Left forelimb (tissue), 1 donor: ENCODE results near the gene AKT1S1.
A peak's percentile ranks its signal among the peaks of the same experiment; 100 is the strongest.

ENCODE experiments used
- DNase-seq: peaks from one replicate; pipeline ENCODE4 v3.0.0-alpha.2; 2018; ENCODE audit warnings: low spot score

The AKT1S1 gene

GRCh38 chr19:49907745-49908446, 30.7 kb upstream of the AKT1S1 start:
- no peak for DNase-seq

GRCh38 chr19:49906879-49907564, 29.9 kb upstream of the AKT1S1 start:
- DNase-seq: no peak

GRCh38 chr19:49904136-49904535, 27.0 kb upstream of the AKT1S1 start:
- DNase-seq: no peak

DNA sequence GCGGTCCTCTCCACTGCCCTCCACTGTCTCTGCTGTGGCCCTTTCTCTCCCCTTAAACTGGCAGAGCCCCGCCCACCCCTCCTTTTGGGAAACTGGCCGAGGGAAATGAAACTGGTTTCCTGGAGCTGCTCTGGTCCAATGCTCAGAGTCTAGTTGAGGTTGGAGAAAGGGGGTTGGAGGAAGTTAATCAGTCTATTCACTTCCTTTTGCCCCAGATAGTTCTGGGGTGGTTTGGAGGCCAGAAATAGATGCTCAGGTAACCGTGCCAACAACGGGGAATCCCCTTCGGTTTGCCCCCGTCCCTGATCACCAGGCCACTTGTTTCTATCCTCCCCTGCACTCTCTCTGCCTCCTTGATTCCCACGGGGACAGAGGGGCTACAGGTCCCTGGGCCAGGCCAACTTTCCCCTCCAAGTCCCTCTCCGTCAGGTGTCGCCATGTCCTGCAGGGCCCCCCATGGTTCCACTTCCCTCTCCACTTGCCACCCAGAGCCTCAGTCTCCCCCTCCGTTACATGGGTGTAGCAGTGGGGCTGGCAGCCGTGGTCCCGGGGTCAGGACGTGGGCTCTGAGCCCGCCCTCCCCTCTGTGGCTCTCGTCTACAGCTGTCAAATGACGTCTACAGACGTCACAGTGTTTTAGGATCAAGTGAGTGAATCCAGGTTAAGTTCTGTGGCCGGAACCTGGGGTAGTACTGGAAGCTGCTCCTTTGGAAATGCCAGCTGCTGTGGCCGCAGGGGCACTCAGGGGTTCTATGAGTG, 19.9 kb upstream of the AKT1S1 start, which contains the start of gene IL4I1:
TSS of gene IL4I1 (minus strand) at position 25 of the 759 bp plus-strand sequence. CDS start 727 bp downstream, outside the sequence.
- DNase-seq: no peak

DNA sequence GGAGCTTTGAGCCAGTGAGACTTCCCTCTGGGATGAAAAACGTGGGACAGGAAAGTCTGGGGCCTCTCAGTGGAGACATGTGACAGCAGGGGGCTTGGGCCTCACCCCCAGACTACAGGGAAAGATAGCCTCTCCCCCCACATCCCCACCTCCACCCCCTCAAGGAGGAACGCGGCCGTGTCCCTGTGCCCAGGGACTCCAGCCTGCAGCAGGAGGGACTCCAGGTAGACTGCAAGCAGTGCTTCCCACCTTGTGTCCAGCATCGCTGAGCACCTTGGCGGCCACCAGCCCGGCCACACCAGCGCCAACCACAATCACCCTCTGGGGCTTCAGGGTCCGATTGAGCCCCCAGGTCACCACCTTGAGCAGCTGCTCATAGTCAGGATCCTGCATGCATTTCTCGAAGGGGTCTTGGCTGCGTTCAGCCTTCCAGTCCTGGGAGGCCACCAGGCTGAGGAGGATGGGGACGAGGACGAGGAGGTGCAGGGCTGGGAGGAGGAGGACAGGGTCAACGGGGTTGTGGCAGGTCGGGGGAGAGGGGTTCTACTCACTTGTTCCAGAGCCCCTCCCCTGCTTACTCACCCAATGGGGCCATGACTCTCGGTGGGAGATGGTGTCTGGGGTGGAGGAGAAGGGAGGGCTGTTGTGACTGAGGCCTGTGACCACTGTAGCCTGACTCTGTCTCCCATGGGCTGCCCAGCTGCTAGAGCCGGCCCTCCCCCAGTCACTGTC, 18.6 kb upstream of the AKT1S1 start:
- no peak for DNase-seq

GRCh38 chr19:49894879-49895565, 17.9 kb upstream of the AKT1S1 start:
- DNase-seq: no peak

- no peak for DNase-seq
Observed at GRCh38 chr19:49894011-49894664, 17.0 kb upstream of the AKT1S1 start.

GRCh38 chr19:49892716-49893115, 15.6 kb upstream of the AKT1S1 start:
- no peak for DNase-seq

DNA sequence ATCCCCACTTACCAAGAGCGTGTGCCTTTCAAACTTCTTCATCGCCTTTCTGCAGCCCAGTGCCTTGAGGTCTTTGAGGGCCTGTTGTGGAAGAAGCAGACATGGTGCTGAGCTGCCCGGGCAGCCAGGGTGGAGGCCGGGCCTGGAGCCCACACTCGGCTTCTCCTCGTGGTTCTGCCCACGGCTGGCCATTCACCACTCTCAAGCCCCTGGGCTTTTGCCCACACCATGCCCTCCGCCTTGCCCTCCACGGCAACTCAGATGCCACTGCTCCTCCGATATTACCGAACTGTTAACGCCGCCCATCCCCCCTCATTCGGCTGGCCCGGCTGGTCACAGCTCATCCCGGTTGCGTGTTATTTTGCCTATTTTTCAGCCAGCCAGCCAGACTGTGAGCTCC, 14.2 kb upstream of the AKT1S1 start:
- DNase-seq: no peak

- DNase-seq: no peak
Observed at GRCh38 chr19:49890349-49891311, 13.5 kb upstream of the AKT1S1 start.

DNA sequence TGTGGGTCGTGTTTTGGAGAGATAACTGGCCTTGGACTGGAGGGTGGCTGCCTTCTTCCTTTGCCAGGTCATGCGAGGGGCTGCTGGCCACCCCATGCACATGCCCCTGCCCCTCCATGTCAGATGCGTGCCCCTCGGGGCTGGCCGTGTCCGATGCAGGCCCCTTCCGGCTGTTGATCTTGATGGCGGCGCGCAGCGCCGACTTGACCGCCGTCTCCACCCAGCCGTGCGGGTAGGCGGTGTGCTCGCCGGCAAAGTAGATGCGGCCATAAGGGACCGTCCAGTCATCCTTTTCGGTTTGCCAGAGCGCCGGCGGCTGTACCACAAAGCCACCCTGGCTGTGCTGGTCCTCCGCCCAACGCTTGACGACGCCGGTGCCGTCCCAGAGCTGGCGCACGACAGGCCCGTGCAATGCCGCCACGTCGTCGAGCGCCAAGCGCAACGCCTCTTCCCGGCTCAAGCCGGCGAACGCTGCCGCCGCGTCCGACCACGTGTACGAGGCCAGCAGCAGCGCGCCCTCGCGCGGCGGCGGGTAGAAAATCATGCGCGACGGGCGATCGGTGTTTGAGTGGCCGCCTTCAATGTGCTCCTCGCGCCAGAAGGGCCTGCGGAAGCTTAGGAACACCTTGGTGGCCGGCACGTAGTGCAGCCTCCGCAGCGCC, 12.7 kb upstream of the AKT1S1 start:
- peak; percentile 83 for DNase-seq

DNA sequence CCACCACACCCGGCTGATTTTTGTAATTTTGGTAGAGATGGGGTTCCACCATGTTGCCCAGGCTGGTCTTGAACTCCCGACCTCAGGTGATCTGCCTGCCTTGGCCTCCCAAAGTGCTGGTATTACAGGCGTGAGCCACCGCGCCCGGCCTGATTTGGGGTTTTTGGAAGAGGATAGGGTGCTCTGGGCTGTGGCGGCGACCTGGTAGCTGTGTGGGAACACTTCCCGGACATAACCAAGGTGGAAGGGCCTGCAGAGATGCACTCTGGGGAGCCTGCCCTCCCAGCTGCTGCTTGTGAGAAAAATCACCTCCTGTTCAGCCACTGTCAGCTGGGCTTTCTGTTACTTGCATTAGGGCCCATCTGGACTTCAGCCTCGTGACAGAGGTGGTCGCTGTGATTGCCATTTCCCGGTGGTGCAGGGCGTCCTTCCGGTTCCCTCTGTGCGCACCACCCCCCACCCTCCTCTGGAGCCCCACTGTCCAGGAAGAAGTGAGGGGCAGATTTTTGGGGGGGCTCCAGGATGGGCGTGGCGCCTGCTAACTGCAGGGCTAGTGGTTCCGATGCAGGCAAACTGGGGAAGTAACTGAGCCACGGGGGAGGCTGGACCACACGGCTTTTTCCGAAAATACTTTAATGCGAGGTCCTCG, 12.0 kb upstream of the AKT1S1 start:
- no peak for DNase-seq

- no peak for DNase-seq
Observed at GRCh38 chr19:49888510-49888824, 11.3 kb upstream of the AKT1S1 start.

GRCh38 chr19:49887665-49888509, 10.7 kb upstream of the AKT1S1 start:
- no peak for DNase-seq

DNA sequence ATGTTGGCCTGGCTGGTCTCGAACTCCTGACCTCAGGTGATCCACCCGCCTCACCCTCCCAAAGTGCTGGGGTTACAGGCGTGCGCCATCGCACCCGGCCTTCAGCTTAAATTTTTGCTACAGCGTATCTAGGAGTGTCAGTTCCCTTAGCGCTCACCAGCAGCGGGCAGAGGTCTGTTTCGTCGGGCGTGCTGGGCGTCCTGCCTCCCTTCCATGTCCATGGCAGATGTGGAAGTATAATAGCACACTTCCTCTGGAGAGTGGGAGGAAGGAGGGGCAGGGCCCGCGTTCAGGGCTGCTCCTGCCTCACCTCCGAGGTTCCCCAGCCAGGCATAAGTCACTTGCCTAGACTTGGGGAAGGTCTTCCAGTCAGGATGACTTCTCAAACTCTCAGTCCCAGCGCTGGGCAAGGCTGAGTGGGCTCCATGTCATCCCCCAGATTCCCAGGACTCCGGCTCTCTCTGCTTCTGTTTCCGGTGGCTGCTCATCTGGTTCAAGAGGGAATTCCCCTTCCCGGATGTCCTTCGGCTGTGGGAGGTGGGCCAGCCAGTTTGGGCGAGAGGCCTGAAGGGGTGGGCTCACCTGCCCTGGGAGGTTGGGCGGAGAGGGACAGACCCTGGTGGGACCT, 10.0 kb upstream of the AKT1S1 start:
- no peak for DNase-seq

DNA sequence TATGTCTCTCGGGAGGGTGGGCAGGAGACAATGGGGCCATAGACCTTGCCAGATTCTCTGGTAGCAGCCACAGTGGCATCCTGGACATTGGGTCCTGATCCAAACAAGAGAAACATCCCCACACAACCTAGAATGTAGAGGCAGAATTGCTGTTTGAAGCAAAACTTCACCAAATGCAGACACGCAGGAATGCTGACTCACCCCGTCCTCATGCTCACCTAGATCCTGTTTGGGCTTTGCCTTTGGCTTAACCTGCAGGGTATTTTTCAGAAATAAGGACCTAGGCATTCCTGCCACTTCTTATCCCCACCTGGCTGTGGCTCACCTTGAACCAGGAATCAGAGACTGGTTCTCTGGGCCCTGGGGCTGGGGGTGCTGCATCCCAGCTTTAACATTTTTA, 7.6 kb upstream of the AKT1S1 start:
- no peak for DNase-seq

GRCh38 chr19:49884109-49884508, 7.0 kb upstream of the AKT1S1 start:
- no peak for DNase-seq

DNA sequence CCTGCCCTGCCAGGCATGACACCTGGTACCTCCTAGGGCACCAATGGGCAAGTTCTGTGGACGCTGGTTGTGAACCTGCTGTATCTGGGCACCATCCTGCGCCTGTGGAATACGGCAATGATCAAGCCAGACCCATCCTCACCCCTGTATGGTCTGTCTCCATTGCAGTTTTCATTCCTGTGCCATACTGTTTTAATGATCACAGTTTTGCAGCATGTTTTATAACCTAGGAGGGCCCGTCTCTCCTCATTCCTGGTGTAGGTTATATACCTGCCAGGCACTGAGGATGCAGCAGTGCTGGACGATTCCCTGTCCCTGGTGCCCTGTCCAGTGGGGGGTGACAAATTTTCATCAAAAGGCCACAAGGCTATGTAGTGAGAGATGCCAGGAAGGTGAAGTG, 5.9 kb upstream of the AKT1S1 start:
- no peak for DNase-seq
